B cell (primary cell): ENCODE results near the gene GRPEL1. TPM values are rescaled to one million over a fixed set of nuclear protein-coding genes. Genes with fewer than 3 reads are reported as not detected.

Source experiments
- ATAC-seq: fragments of 200-7000 bp; cut with Tn5 transposase; one replicate; pipeline ENCODE4 v1.10.0; 2021; ENCODE audit warnings: low read depth, mild to moderate bottlenecking, moderate number of reproducible peaks, moderate library complexity
- CTCF ChIA-PET: fragments of 350-600 bp; sonication (Branson Sonifier 250); formaldehyde crosslinking; loops from one replicate; lab custom pipeline; 2021; ENCODE audit warnings: antibody characterized with exemption, inconsistent platforms; lab: Charles Lee
- POLR2A ChIA-PET: fragments of 350-600 bp; sonication (Branson Sonifier 250); formaldehyde crosslinking; loops from one replicate; lab custom pipeline; 2021; ENCODE audit warnings: antibody characterized with exemption; lab: Charles Lee
- DNase-seq: peaks from one replicate; pipeline ENCODE4 v3.0.0; 2013
- H2AFZ ChIP-seq: 2 replicates; pipeline ENCODE4 v1.6.1; 2012; ENCODE audit warnings: mild to moderate bottlenecking, low read depth, low read length; ENCODE audit not compliant: insufficient read depth, poor library complexity, severe bottlenecking
- H3K27ac ChIP-seq, 2 donors: 1 replicate in 1 of 2; 2 replicates in 1 of 2; pipeline ENCODE4 v1.5.1; 2012 to 2013; ENCODE audit warnings: low read length in 2 of 2, mild to moderate bottlenecking in 2 of 2, moderate library complexity in 1 of 2
- H3K27me3 ChIP-seq, 4 experiments: fragments of 200-600 bp in 1 of 4; sonication (generic) in 1 of 4; replicated peaks in 1 of 4; 1 replicate in 2 of 4; 2 replicates in 2 of 4; pipeline versions ENCODE4 v1.6.1 to v1.7.0; 2013 to 2016; ENCODE audit warnings: low read length in 3 of 4, mild to moderate bottlenecking in 2 of 4, mixed read lengths in 1 of 4, moderate library complexity in 1 of 4; ENCODE audit not compliant: insufficient read depth in 4 of 4, control insufficient read depth in 3 of 4; ENCODE audit errors: control extremely low read depth in 1 of 4
- H3K36me3 ChIP-seq, 2 experiments: replicated peaks in 1 of 2; 1 replicate in 1 of 2; 2 replicates in 1 of 2; pipeline versions ENCODE4 v1.6.1 to v1.7.1; 2013; ENCODE audit warnings: low read length in 1 of 2; ENCODE audit not compliant: insufficient read depth in 2 of 2, control insufficient read depth in 1 of 2; ENCODE audit errors: control extremely low read depth in 1 of 2, extremely low read depth in 1 of 2
- H3K4me1 ChIP-seq, 2 donors: fragments of 200-600 bp in 1 of 2; sonication (generic) in 1 of 2; 1 replicate in 1 of 2; 2 replicates in 1 of 2; pipeline versions ENCODE4 v1.5.1 to v1.6.1; 2013 to 2017; ENCODE audit warnings: low read length in 2 of 2; ENCODE audit not compliant: control insufficient read depth in 2 of 2, insufficient read depth in 2 of 2
- H3K4me2 ChIP-seq: replicated peaks from 2 replicates; pipeline ENCODE3; 2012; ENCODE audit warnings: mild to moderate bottlenecking, low read depth, low read length; ENCODE audit not compliant: poor library complexity, severe bottlenecking
- H3K4me3 ChIP-seq, 5 experiments: fragments of 200-600 bp in 1 of 5; sonication (generic) in 1 of 5; 1 replicate in 3 of 5; 2 replicates in 2 of 5; pipeline versions ENCODE4 v1.5.1 to v1.7.0; 2011 to 2016; ENCODE audit warnings: low read length in 4 of 5, mild to moderate bottlenecking in 4 of 5, low read depth in 2 of 5, control low read depth in 1 of 5, moderate library complexity in 1 of 5; ENCODE audit not compliant: insufficient read depth in 1 of 5; ENCODE audit errors: control extremely low read depth in 1 of 5, extremely low read depth in 1 of 5
- H3K79me2 ChIP-seq: fragments of 200-600 bp; sonication (generic); one replicate; pipeline ENCODE4 v1.6.0; 2016; ENCODE audit warnings: low read length; ENCODE audit not compliant: control insufficient read depth, insufficient read depth
- H3K9ac ChIP-seq: fragments of 200-600 bp; sonication (generic); 2 replicates; pipeline ENCODE4 v1.6.1; 2017; ENCODE audit warnings: mild to moderate bottlenecking, low read length, moderate library complexity
- H3K9me3 ChIP-seq, 3 donors: one replicate each; pipeline versions ENCODE4 v1.6.1 to v1.7.1; 2013; ENCODE audit warnings: low read length in 2 of 3; ENCODE audit not compliant: control insufficient read depth in 2 of 3, insufficient read depth in 1 of 3; ENCODE audit errors: control extremely low read depth in 1 of 3
- H4K20me1 ChIP-seq: 2 replicates; pipeline ENCODE4 v1.6.0; 2012; ENCODE audit warnings: mild to moderate bottlenecking, low read length; ENCODE audit not compliant: insufficient read depth, control insufficient read depth, poor library complexity, severe bottlenecking
- H3K27ac Mint-ChIP-seq: one replicate; pipeline ENCODE4 v1.8.0; 2021; ENCODE audit warnings: mixed read lengths
- H3K27me3 Mint-ChIP-seq: one replicate; pipeline ENCODE4 v1.8.0; 2021; ENCODE audit warnings: mixed read lengths
- H3K4me1 Mint-ChIP-seq: one replicate; pipeline ENCODE4 v1.8.0; 2021; ENCODE audit warnings: mixed read lengths
- H3K4me3 Mint-ChIP-seq: one replicate; pipeline ENCODE4 v1.8.0; 2021; ENCODE audit warnings: mixed read lengths
- H3K9me3 Mint-ChIP-seq: one replicate; pipeline ENCODE4 v1.8.0; 2022; ENCODE audit warnings: mixed read lengths; ENCODE audit not compliant: insufficient read depth
- CTCF ChIP-seq: fragments of 200-600 bp; IDR thresholded peaks from one replicate; pipeline ENCODE4 v1.8.0; 2022; ENCODE audit warnings: antibody characterized with exemption, mild to moderate bottlenecking
- EZH2 ChIP-seq: IDR thresholded peaks from 2 replicates; pipeline ENCODE4 v1.6.1; 2012; ENCODE audit warnings: borderline replicate concordance, low read depth, mild to moderate bottlenecking, moderate library complexity, low read length; ENCODE audit not compliant: insufficient read depth, poor library complexity, severe bottlenecking
- whole genome bisulfite sequencing: methylation state at CpG from one replicate; pipeline ENCODE4 v1.1.5; 2013; ENCODE audit warnings: missing lambda C conversion rate; ENCODE audit not compliant: insufficient coverage; 5-methylcytosine and 5-hydroxymethylcytosine counted together
- intact Hi-C: fragments of 100-400 bp; cut with micrococcal nuclease; formaldehyde crosslinking; loops from one replicate; pipeline ENCODE4 v1.10.0; 2022
- polyA plus RNA-seq: library from polyadenylated mRNA; depleted of rRNA; stranded (reverse); fragments of >200 nt; gene quantifications from 2 replicates; pipeline ENCODE4 v1.2.3, GENCODE V29; 2012
- total RNA-seq, 2 donors: library from RNA; stranded (reverse); fragments of 120-200 nt in 1 of 2; gene quantifications; 1 replicate in 1 of 2; 2 replicates in 1 of 2; pipeline versions ENCODE4 v1.2.3 to v1.2.4, GENCODE V29; 2013 to 2022

GRPEL1 gene
- total and polyA plus RNA-seq, 2 donors (not counting 1 experiment from before 2014, with no cell fraction given): 15.0 to 26.0 TPM

GRCh38 chr4:7108046-7108625 lies 40.3 kb upstream of the GRPEL1 start:
- Histone ChIP-seq H3K4me3 (no peak overlapping the region), H3K4me1 (peaks cover 3 to 5% of the 10 kb centered on the region in 2 donors), H3K79me2 (no peaks in the 10 kb centered on the region), H3K9me3 (peaks cover 0 to 19% (median 0%) of the 10 kb centered on the region in 3 donors), H4K20me1 (no peaks in the 10 kb centered on the region), H3K27ac (no peak overlapping the region), H3K4me2 (no peak overlapping the region), H3K27me3 (no peaks in the 10 kb centered on the region), H3K9ac (no peak overlapping the region), H3K36me3 (no peaks in the 10 kb centered on the region), H2AFZ (no peak overlapping the region)
- TF ChIP-seq EZH2 (no peak), CTCF (no peak)
- Mint-ChIP-seq H3K4me1 (peaks cover 4% of the 10 kb centered on the region), H3K4me3 (no peak overlapping the region), H3K9me3 (no peaks in the 10 kb centered on the region), H3K27me3 (no peaks in the 10 kb centered on the region), H3K27ac (no peak overlapping the region)
- DNase-seq (no peak), ATAC-seq (no peak)
- POLR2A ChIA-PET: no interaction called here
- intact Hi-C loops: loop anchor here (10.0 kb wide), 1 partner anchor 533 kb away; the partner anchor contains the start of gene MAN2B2
- 88% methylated on average over 22 of the region's 23 CpGs for WGBS
- CTCF ChIA-PET: no interaction called here

- H3K4me3 ChIP-seq: no peak overlapping the region
- intact Hi-C loops: loop anchor here (10.0 kb wide), 1 partner anchor 533 kb away; the partner anchor contains the start of gene MAN2B2
- H3K27ac ChIP-seq: no peak overlapping the region
- Mint-ChIP-seq H3K27ac (no peak overlapping the region), H3K9me3 (no peaks in the 10 kb centered on the region), H3K27me3 (no peaks in the 10 kb centered on the region), H3K4me1 (peaks cover 9% of the 10 kb centered on the region), H3K4me3 (no peak overlapping the region)
- peaks cover 0 to 17% (median 0%) of the 10 kb centered on the region in 3 donors for H3K9me3 ChIP-seq
- ATAC-seq (no peak), DNase-seq (no peak)
- no peaks in the 10 kb centered on the region for H3K36me3 ChIP-seq
- ChIA-PET POLR2A (no interaction called here), CTCF (interaction anchor here (0.7 kb wide), 1 partner anchor 21 kb away, joined by 3 read pairs; no protein-coding TSS in a partner anchor)
- H2AFZ ChIP-seq: no peak overlapping the region
- peaks cover 10 to 12% of the 10 kb centered on the region in 2 donors for H3K4me1 ChIP-seq
- H3K9ac ChIP-seq: no peak overlapping the region
- TF ChIP-seq EZH2: no peak
- TF ChIP-seq CTCF: no peak
- no peaks in the 10 kb centered on the region for H4K20me1 ChIP-seq
- WGBS: 83% methylated on average over 9 of the region's 11 CpGs
- H3K27me3 ChIP-seq: no peaks in the 10 kb centered on the region
- no peak overlapping the region for H3K4me2 ChIP-seq
- no peaks in the 10 kb centered on the region for H3K79me2 ChIP-seq
Observed at GRCh38 chr4:7107166-7107905, 39.5 kb upstream of the GRPEL1 start.
